Prostate gland (tissue), 2 donors: ENCODE data around the gene STOML3.

Source experiments
- CTCF ChIP-seq, 4 experiments: fragments of 200-600 bp in 2 of 4; fragments of 450-650 bp in 2 of 4; sonication (generic) in 2 of 4; IDR thresholded peaks; 1 replicate in 3 of 4; 2 replicates in 1 of 4; pipeline ENCODE4 v1.5.1; 2016 to 2019; ENCODE audit warnings: antibody characterized with exemption in 4 of 4, mild to moderate bottlenecking in 2 of 4, moderate library complexity in 2 of 4
- POLR2A ChIP-seq: fragments of 450-650 bp; IDR thresholded peaks from one replicate; pipeline ENCODE4 v1.6.1; 2016; ENCODE audit warnings: antibody characterized with exemption, mild to moderate bottlenecking
- POLR2AphosphoS5 ChIP-seq: sonication (generic); formaldehyde crosslinking; IDR thresholded peaks from one replicate; pipeline ENCODE4 v1.6.1; 2017; ENCODE audit warnings: antibody characterized with exemption

GRCh38 chr13:39035799-39036198 is 45.2 kb upstream of the STOML3 start:
- TF ChIP-seq CTCF (IDR thresholded peaks at IDR 0.05) (no peak), POLR2A (no peak), POLR2AphosphoS5 (no peak)
